ENCODE results near the gene NEDD8.
A peak's percentile ranks its signal among the peaks of the same experiment; 100 is the strongest.

Gene NEDD8

GRCh38 chr14:24194186-24194872 lies 37.8 kb downstream of the NEDD8 start:
- Histone ChIP-seq H3K4me1 (no peaks in the 10 kb centered on the region), H3K27me3 (no peaks in the 10 kb centered on the region), H3K9me3 (no peaks in the 10 kb centered on the region), H3K36me3 (peaks cover 14% of the 10 kb centered on the region), H3K4me3 (ENCODE audit: low read depth, low read length) (peak overlapping the region; percentile 94)
- no peak for DNase-seq
- TF ChIP-seq CTCF (IDR thresholded peaks at IDR 0.05; ENCODE audit: low read depth, low read length) = no peak

- DNase-seq = no peak
- Histone ChIP-seq H3K4me3 (ENCODE audit: low read depth, low read length) (no peak overlapping the region), H3K36me3 (peaks cover 14% of the 10 kb centered on the region), H3K9me3 (no peaks in the 10 kb centered on the region), H3K27me3 (no peaks in the 10 kb centered on the region), H3K4me1 (no peaks in the 10 kb centered on the region)
- no peak for TF ChIP-seq CTCF (IDR thresholded peaks at IDR 0.05; ENCODE audit: low read depth, low read length)
Measured at GRCh38 chr14:24192933-24193332, 39.2 kb downstream of the NEDD8 start.

GRCh38 chr14:24190416-24190815 lies 41.8 kb downstream of the NEDD8 start:
- TF ChIP-seq CTCF (IDR thresholded peaks at IDR 0.05; ENCODE audit: low read depth, low read length) = no peak
- H3K27me3 ChIP-seq = no peaks in the 10 kb centered on the region
- no peak for DNase-seq
- peaks cover 35% of the 10 kb centered on the region for H3K36me3 ChIP-seq
- H3K9me3 ChIP-seq = no peaks in the 10 kb centered on the region
- H3K4me1 ChIP-seq = no peaks in the 10 kb centered on the region
- no peak overlapping the region for H3K4me3 ChIP-seq (ENCODE audit: low read depth, low read length)

GRCh38 chr14:24189460-24189859 lies 42.7 kb downstream of the NEDD8 start:
- DNase-seq = no peak
- no peaks in the 10 kb centered on the region for H3K27me3 ChIP-seq
- no peak overlapping the region for H3K4me3 ChIP-seq (ENCODE audit: low read depth, low read length)
- H3K4me1 ChIP-seq = no peaks in the 10 kb centered on the region
- TF ChIP-seq CTCF (IDR thresholded peaks at IDR 0.05; ENCODE audit: low read depth, low read length) = no peak
- H3K9me3 ChIP-seq = no peaks in the 10 kb centered on the region
- H3K36me3 ChIP-seq = peaks cover 43% of the 10 kb centered on the region

GRCh38 chr14:24189059-24189375 lies 43.1 kb downstream of the NEDD8 start:
- Histone ChIP-seq H3K4me3 (ENCODE audit: low read depth, low read length) (peak overlapping the region; percentile 94), H3K36me3 (peaks cover 46% of the 10 kb centered on the region)
- no peak for TF ChIP-seq CTCF (IDR thresholded peaks at IDR 0.05; ENCODE audit: low read depth, low read length)

GRCh38 chr14:24188251-24189058 lies 43.7 kb downstream of the NEDD8 start, which contains the start of gene IPO4:
TSS of gene IPO4 (minus strand) at chr14:24188816. CDS start at chr14:24188787, 29 bp downstream.
- peaks cover 49% of the 10 kb centered on the region for H3K36me3 ChIP-seq
- peak within 1 kb of the TSS; percentile 94 for H3K4me3 ChIP-seq (ENCODE audit: low read depth, low read length)
- no peaks in the 10 kb centered on the region for H3K9me3 ChIP-seq
- no peak for TF ChIP-seq CTCF (IDR thresholded peaks at IDR 0.05; ENCODE audit: low read depth, low read length)
- no peaks in the 10 kb centered on the region for H3K4me1 ChIP-seq
- H3K27me3 ChIP-seq = no peaks in the 10 kb centered on the region
- peak; percentile 98 for DNase-seq

More at GRCh38 chr14:24189059-24189375, 43.1 kb downstream of the NEDD8 start:
- Histone ChIP-seq H3K4me1 (no peaks in the 10 kb centered on the region), H3K9me3 (no peaks in the 10 kb centered on the region), H3K27me3 (no peaks in the 10 kb centered on the region)
- no peak for DNase-seq

Data from BE2C (cell line).